HepG2 (cell line): ENCODE results near the gene CDK11A. TPM values are rescaled to one million over a fixed set of nuclear protein-coding genes. Genes with fewer than 3 reads are reported as not detected.

Source experiments
- ATAC-seq: fragments of 200-7000 bp; cut with Tn5 transposase; 3 replicates; pipeline ENCODE4 v1.9.1; 2020; ENCODE audit warnings: mild to moderate bottlenecking, moderate library complexity
- BruUV-seq: library from RNA; stranded (reverse); fragments of 400-500 nt; replicated peaks from 2 replicates; lab custom pipeline; 2021; lab: Mats Ljungman, UMichigan
- CTCF ChIA-PET: fragments of 300-600 bp; formaldehyde crosslinking; extraction: SDS; loops from one replicate; lab custom pipeline; 2021; ENCODE audit warnings: low total read pairs, inconsistent platforms, low intra/inter-chr PET ratio; lab: Yijun Ruan, JAX
- POLR2A ChIA-PET: fragments of 350-600 bp; sonication (Branson Sonifier 250); formaldehyde crosslinking; loops from one replicate; lab custom pipeline; 2020; ENCODE audit warnings: antibody characterized with exemption, inconsistent platforms; lab: Yijun Ruan, JAX
- DNase-seq: peaks from one replicate; pipeline ENCODE4 v3.0.0-alpha.2; 2015; ENCODE audit warnings: low spot score
- FAIRE-seq: peaks from 3 replicates; lab custom pipeline; 2011; peaks lifted over from hg19 to GRCh38; lab: Jason Lieb, UNC
- H2AFZ ChIP-seq: one replicate; pipeline ENCODE4 v1.6.1; 2011; ENCODE audit warnings: low read length, inconsistent platforms
- H3K27ac ChIP-seq: fragments of 300-600 bp; 3 replicates; pipeline ENCODE4 v1.8.0; 2011; ENCODE audit warnings: mixed run types, mild to moderate bottlenecking, mixed read lengths, low read length, inconsistent platforms; ENCODE audit not compliant: insufficient read depth; ENCODE audit errors: extremely low read length
- H3K27me3 ChIP-seq, 2 experiments: fragments of 200-600 bp in 1 of 2; 2 replicates in 1 of 2; 3 replicates in 1 of 2; pipeline versions ENCODE4 v1.6.0 to v1.8.0; 2011; ENCODE audit warnings: low read length in 2 of 2, mild to moderate bottlenecking in 2 of 2, moderate library complexity in 2 of 2, inconsistent platforms in 1 of 2; ENCODE audit not compliant: insufficient read depth in 2 of 2, control insufficient read depth in 1 of 2
- H3K36me3 ChIP-seq, 2 experiments: fragments of 200-600 bp in 1 of 2; replicated peaks in 1 of 2; 2 replicates in 1 of 2; 3 replicates in 1 of 2; pipeline versions ENCODE4 v1.5.1 to v1.8.0; 2011; ENCODE audit warnings: low read length in 2 of 2, inconsistent platforms in 1 of 2; ENCODE audit not compliant: insufficient read depth in 2 of 2, control insufficient read depth in 1 of 2
- H3K4me1 ChIP-seq: 2 replicates; pipeline ENCODE4 v1.5.1; 2012; ENCODE audit warnings: low read length, inconsistent platforms; ENCODE audit not compliant: insufficient read depth
- H3K4me2 ChIP-seq: 2 replicates; pipeline ENCODE4 v1.6.0; 2011; ENCODE audit warnings: low read depth, low read length, inconsistent platforms
- H3K4me3 ChIP-seq, 3 experiments: fragments of 200-600 bp in 1 of 3; sonication (generic), shearing (Covaris generic) in 1 of 3; replicated peaks in 1 of 3; 2 replicates each; pipeline ENCODE4 v1.5.1; 2011 to 2016; ENCODE audit warnings: low read length in 3 of 3, inconsistent platforms in 2 of 3, low read depth in 2 of 3, mild to moderate bottlenecking in 2 of 3, control low read depth in 1 of 3, mixed read lengths in 1 of 3; ENCODE audit not compliant: insufficient read depth in 1 of 3
- H3K79me2 ChIP-seq: one replicate; pipeline ENCODE4 v1.6.1; 2011; ENCODE audit warnings: low read length, inconsistent platforms; ENCODE audit not compliant: insufficient read depth
- H3K9ac ChIP-seq: 2 replicates; pipeline ENCODE4 v1.6.0; 2011; ENCODE audit warnings: mild to moderate bottlenecking, low read depth, low read length, inconsistent platforms; ENCODE audit not compliant: insufficient read depth
- H3K9me3 ChIP-seq: 2 replicates; pipeline ENCODE4 v1.5.1; 2012; ENCODE audit warnings: mild to moderate bottlenecking, low read length
- H4K20me1 ChIP-seq: 2 replicates; pipeline ENCODE4 v1.6.0; 2011; ENCODE audit warnings: inconsistent platforms, mild to moderate bottlenecking, low read length, moderate library complexity; ENCODE audit not compliant: insufficient read depth
- BCL6 ChIP-seq: IDR thresholded peaks from 2 replicates; pipeline ENCODE4 v1.6.1; 2016; ENCODE audit warnings: missing genetic modification reagents, missing compliant biosample characterization
- ELK4 ChIP-seq: sonication (generic); formaldehyde crosslinking; IDR thresholded peaks from 2 replicates; pipeline ENCODE4 v1.9.0; 2021; ENCODE audit warnings: missing genetic modification reagents, borderline replicate concordance
- GLMP ChIP-seq: sonication (generic); formaldehyde crosslinking; IDR thresholded peaks from 2 replicates; pipeline ENCODE4 v1.9.0; 2021; ENCODE audit warnings: missing genetic modification reagents, mild to moderate bottlenecking, borderline replicate concordance
- HMG20A ChIP-seq: IDR thresholded peaks from 2 replicates; pipeline ENCODE4 v1.6.1; 2016; ENCODE audit warnings: borderline replicate concordance
- HNRNPH1 ChIP-seq: fragments of 200-400 bp; formaldehyde crosslinking; optimal IDR thresholded peaks from 2 replicates; pipeline ENCODE3; 2017; ENCODE audit warnings: mild to moderate bottlenecking, low read depth, low read length
- HOXA5 ChIP-seq: sonication (generic); formaldehyde crosslinking; IDR thresholded peaks from 2 replicates; pipeline ENCODE4 v1.4.0; 2020; ENCODE audit warnings: missing genetic modification reagents
- MTERF4 ChIP-seq: sonication (generic); formaldehyde crosslinking; IDR thresholded peaks from 2 replicates; pipeline ENCODE4 v1.8.0; 2023; ENCODE audit warnings: mild to moderate bottlenecking, missing genetic modification reagents
- MTF2 ChIP-seq: sonication (generic); formaldehyde crosslinking; IDR thresholded peaks from 2 replicates; pipeline ENCODE4 v1.5.0; 2020; ENCODE audit warnings: missing genetic modification reagents, borderline replicate concordance
- RXRA ChIP-seq: sonication (generic); formaldehyde crosslinking; IDR thresholded peaks from 2 replicates; pipeline ENCODE4 v1.5.1; 2020; ENCODE audit warnings: missing genetic modification reagents
- XBP1 ChIP-seq: sonication (generic); formaldehyde crosslinking; IDR thresholded peaks from 2 replicates; pipeline ENCODE4 v1.5.0; 2020; ENCODE audit warnings: missing genetic modification reagents
- ZNF260 ChIP-seq: sonication (generic); formaldehyde crosslinking; IDR thresholded peaks from 2 replicates; pipeline ENCODE4 v1.4.0; 2020; ENCODE audit warnings: missing genetic modification reagents, low read depth, mild to moderate bottlenecking, borderline replicate concordance
- ZNF414 ChIP-seq: sonication (generic); formaldehyde crosslinking; IDR thresholded peaks from 2 replicates; pipeline ENCODE4 v1.5.0; 2020; ENCODE audit warnings: missing genetic modification reagents
- ZNF609 ChIP-seq: sonication (generic); formaldehyde crosslinking; IDR thresholded peaks from 2 replicates; pipeline ENCODE4 v1.4.0; 2020; ENCODE audit warnings: mild to moderate bottlenecking, missing genetic modification reagents, borderline replicate concordance
- WGBS: methylation state at CpG from one replicate; pipeline ENCODE4 v1.1.6; 2017; ENCODE audit warnings: low lambda C conversion rate; 5-methylcytosine and 5-hydroxymethylcytosine counted together
- in situ Hi-C: cut with HindIII; loops from 2 replicates; pipeline ENCODE4 v1.10.0; 2017; ENCODE audit warnings: low pct_unique_long_range_greater_than_20kb; ENCODE audit not compliant: extremely low pct_ligation_motif_present
- intact Hi-C: fragments of 100-400 bp; cut with micrococcal nuclease; formaldehyde crosslinking; loops from one replicate; pipeline ENCODE4 v1.10.0; 2022; ENCODE audit not compliant: unreplicated experiment
- polyA plus RNA-seq, 8 experiments: library from polyadenylated mRNA; depleted of rRNA in 3 of 8; stranded (reverse) in 7 of 8; unstranded in 1 of 8; fragments of >200 nt; fragmentation: Illumina TruSeq in 4 of 8; extraction: Trizol in 4 of 8; gene quantifications; 2 replicates each; pipeline versions ENCODE4 v1.2.1 to v1.2.3, GENCODE V29; 2011 to 2016; ENCODE audit warnings: low read depth in 4 of 8, missing spikeins in 1 of 8, mixed read lengths in 1 of 8; ENCODE audit not compliant: insufficient read depth in 1 of 8
- total RNA-seq, 5 experiments: library from RNA; depleted of rRNA; stranded (reverse); fragments of >200 nt; fragmentation: Illumina TruSeq; extraction: Trizol; gene quantifications; 2 replicates each; pipeline ENCODE4 v1.2.3, GENCODE V29; 2016; ENCODE audit warnings: low read depth in 1 of 5

CDK11A gene
- total and polyA plus RNA-seq, 2 of the 13 experiments (the other 11 are each of a cell fraction or from before 2014, with no cell fraction given): 11.2 to 17.9 TPM

GRCh38 chr1:1721201-1721600 is 3.0 kb downstream of the CDK11A start:
- DNase-seq (no peak), ATAC-seq (no peak), FAIRE-seq (no peak)
- no TSS peak for BruUV-seq
- Histone ChIP-seq H3K27ac (no peak overlapping the region), H3K36me3 (peaks cover 5 to 18% of the 10 kb centered on the region in 2 experiments; a peak in 3 of 5 replicates), H3K4me2 (no peak overlapping the region), H4K20me1 (no peaks in the 10 kb centered on the region), H2AFZ (no peak overlapping the region), H3K9ac (no peak overlapping the region), H3K27me3 (no peaks in the 10 kb centered on the region), H3K79me2 (peaks cover 2% of the 10 kb centered on the region), H3K9me3 (no peaks in the 10 kb centered on the region), H3K4me1 (no peaks in the 10 kb centered on the region), H3K4me3 (no peak overlapping the region)
- WGBS: 83% methylated on average over 7 of the region's 7 CpGs
- in situ Hi-C loops (no loop called here), intact Hi-C loops (no loop called here)
- ChIA-PET POLR2A (no interaction called here), CTCF (no interaction called here)
- TF ChIP-seq ZNF260 (CRISPR knock-in tag): no peak
- TF ChIP-seq ZNF414 (CRISPR knock-in tag): no peak
- TF ChIP-seq HMG20A (CRISPR knock-in tag): no peak
- no peak for TF ChIP-seq ZNF609 (CRISPR knock-in tag)
- no peak for TF ChIP-seq GLMP
- TF ChIP-seq MTERF4 (CRISPR knock-in tag): no peak
- TF ChIP-seq BCL6 (CRISPR knock-in tag): no peak
- no peak for TF ChIP-seq MTF2 (CRISPR knock-in tag)
- TF ChIP-seq RXRA (CRISPR knock-in tag): no peak
- no peak for TF ChIP-seq HOXA5
- TF ChIP-seq HNRNPH1: no peak
- no peak for TF ChIP-seq XBP1 (CRISPR knock-in tag)
- TF ChIP-seq ELK4 (CRISPR knock-in tag): no peak
